Breast epithelium (tissue), 4 donors: ENCODE measurements around the gene GIPC1. TPM values are rescaled to one million over a fixed set of nuclear protein-coding genes. Genes with fewer than 3 reads are reported as not detected.
"Not testable (repeated sequence)": the region's sequence is repeated elsewhere in the genome, so short reads cannot be mapped to it uniquely, and the experiment has no call there.

ENCODE experiments used
- DNase-seq, 2 donors: peaks; one replicate each; pipeline ENCODE4 v3.0.0-alpha.2; 2019; ENCODE audit warnings: low spot score in 2 of 2
- H3K27ac ChIP-seq, 2 donors: fragments of 200-600 bp; sonication (generic) in 1 of 2; one replicate each; pipeline ENCODE4 v1.5.1; 2016 to 2019; ENCODE audit warnings: mild to moderate bottlenecking in 1 of 2
- H3K27me3 ChIP-seq, 2 donors: fragments of 200-600 bp; sonication (generic) in 1 of 2; one replicate each; pipeline versions ENCODE4 v1.5.1 to v1.6.0; 2017 to 2019; ENCODE audit warnings: control low read depth in 1 of 2, mild to moderate bottlenecking in 1 of 2
- H3K36me3 ChIP-seq: fragments of 200-600 bp; one replicate; pipeline ENCODE4 v1.5.1; 2019
- H3K4me1 ChIP-seq, 2 donors: fragments of 200-600 bp; sonication (generic); one replicate each; pipeline ENCODE4 v1.5.1; 2016 to 2019; ENCODE audit warnings: control low read depth in 1 of 2
- H3K4me3 ChIP-seq, 3 donors: fragments of 200-600 bp; sonication (generic); 1 replicate in 2 of 3; 2 replicates in 1 of 3; pipeline ENCODE4 v1.5.1; 2016 to 2019; ENCODE audit warnings: mild to moderate bottlenecking in 3 of 3, moderate library complexity in 2 of 3
- H3K9me3 ChIP-seq, 2 donors: fragments of 200-600 bp; sonication (generic) in 1 of 2; one replicate each; pipeline ENCODE4 v1.5.1; 2016 to 2019; ENCODE audit warnings: control low read depth in 1 of 2
- POLR2A ChIP-seq: fragments of 450-650 bp; IDR thresholded peaks from one replicate; pipeline ENCODE4 v1.6.1; 2016; ENCODE audit warnings: antibody characterized with exemption, mild to moderate bottlenecking, moderate library complexity
- POLR2AphosphoS5 ChIP-seq, 3 donors: sonication (generic); formaldehyde crosslinking; IDR thresholded peaks; one replicate each; pipeline ENCODE4 v1.6.1; 2017; ENCODE audit warnings: antibody characterized with exemption in 3 of 3
- intact Hi-C: fragments of 100-400 bp; cut with DNase I; formaldehyde crosslinking; loops from one replicate; pipeline ENCODE4 v1.15.1; 2023; ENCODE audit warnings: low total_unique reads
- total RNA-seq, 3 donors: library from RNA; depleted of rRNA; stranded (reverse); fragments of >200 nt; gene quantifications; one replicate each; pipeline ENCODE4 v1.1.0, GENCODE V29; 2016
- TF ChIP-seq, protein P1 (sequence below), 3 donors: fragments of 450-650 bp; IDR thresholded peaks; one replicate each; pipeline ENCODE4 v1.5.1; 2016 to 2017; ENCODE audit warnings: antibody characterized with exemption in 3 of 3, mild to moderate bottlenecking in 3 of 3, moderate library complexity in 3 of 3

Gene GIPC1
- total RNA-seq, 3 donors from 2014 or later = 48.8 to 79.0 (median 72.0) TPM

DNA sequence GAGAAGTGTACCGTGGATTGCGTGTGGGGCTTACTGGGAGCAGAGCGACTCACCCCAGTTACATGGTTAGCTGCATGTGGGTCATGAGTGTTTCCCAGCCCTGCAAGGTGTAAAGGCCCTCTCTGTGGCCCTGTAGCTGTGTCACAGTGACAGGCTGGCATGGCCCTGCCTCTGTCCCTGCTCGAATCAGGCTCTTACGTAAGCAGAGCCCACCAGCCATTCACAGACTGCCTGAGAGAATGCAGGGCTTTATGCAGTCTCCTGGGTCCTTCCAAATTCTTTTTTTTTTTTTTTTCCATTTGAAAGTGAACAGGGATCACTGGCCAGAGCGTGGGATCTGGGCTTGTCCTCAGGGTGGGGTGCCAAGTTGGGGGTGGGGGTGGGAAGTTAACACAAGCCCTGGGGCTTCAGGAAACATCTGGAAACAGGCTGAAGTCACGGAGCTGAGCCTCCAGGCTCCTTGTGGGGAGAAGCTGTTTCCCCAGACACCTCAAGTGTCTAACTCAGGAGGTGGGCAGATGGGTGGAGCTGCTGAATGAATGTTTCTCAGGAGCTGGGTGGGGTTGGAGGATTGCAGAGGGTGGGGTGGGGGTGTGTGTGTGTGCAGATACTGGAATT lies 46.9 kb upstream of the GIPC1 start:
- intact Hi-C loops = no loop called here
- no peak overlapping the region for H3K4me3 ChIP-seq
- H3K27me3 ChIP-seq = no peaks in the 10 kb centered on the region
- DNase-seq = no peak
- peaks cover 5 to 9% of the 10 kb centered on the region in 2 donors for H3K4me1 ChIP-seq
- no peaks in the 10 kb centered on the region for H3K36me3 ChIP-seq
- peak overlapping the region in 1 of 2 donors; percentile 19 for H3K27ac ChIP-seq
- TF ChIP-seq, protein P1, sequence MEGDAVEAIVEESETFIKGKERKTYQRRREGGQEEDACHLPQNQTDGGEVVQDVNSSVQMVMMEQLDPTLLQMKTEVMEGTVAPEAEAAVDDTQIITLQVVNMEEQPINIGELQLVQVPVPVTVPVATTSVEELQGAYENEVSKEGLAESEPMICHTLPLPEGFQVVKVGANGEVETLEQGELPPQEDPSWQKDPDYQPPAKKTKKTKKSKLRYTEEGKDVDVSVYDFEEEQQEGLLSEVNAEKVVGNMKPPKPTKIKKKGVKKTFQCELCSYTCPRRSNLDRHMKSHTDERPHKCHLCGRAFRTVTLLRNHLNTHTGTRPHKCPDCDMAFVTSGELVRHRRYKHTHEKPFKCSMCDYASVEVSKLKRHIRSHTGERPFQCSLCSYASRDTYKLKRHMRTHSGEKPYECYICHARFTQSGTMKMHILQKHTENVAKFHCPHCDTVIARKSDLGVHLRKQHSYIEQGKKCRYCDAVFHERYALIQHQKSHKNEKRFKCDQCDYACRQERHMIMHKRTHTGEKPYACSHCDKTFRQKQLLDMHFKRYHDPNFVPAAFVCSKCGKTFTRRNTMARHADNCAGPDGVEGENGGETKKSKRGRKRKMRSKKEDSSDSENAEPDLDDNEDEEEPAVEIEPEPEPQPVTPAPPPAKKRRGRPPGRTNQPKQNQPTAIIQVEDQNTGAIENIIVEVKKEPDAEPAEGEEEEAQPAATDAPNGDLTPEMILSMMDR (IDR thresholded peaks at IDR 0.05) = no peak
- TF ChIP-seq POLR2A (no peak), POLR2AphosphoS5 (IDR thresholded peaks at IDR 0.05) (no peak)
- H3K9me3 ChIP-seq = no peaks in the 10 kb centered on the region

DNA sequence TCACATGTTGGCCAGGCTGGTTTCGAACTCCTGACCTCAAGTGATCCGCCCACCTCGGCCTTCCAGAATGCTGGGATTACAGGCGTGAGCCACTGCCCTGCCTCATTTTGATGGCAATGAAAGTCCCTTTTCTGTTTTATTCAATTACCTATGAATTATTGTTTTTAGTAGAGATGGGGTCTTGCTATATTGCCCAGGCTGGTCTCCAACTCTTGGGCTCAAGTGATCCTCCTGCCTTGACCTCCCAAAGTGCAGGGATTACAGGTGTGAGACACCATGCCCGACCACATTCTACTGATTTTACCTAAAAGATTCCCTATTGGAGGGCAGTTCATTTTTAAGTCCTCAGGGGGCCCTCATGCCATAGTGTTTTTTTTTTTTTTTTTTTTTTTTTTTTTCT lies 46.1 kb upstream of the GIPC1 start:
- H3K36me3 ChIP-seq, H3K27ac ChIP-seq, intact Hi-C loops, H3K27me3 ChIP-seq, H3K9me3 ChIP-seq, H3K4me3 ChIP-seq, DNase-seq, H3K4me1 ChIP-seq: not testable (repeated sequence)

DNA sequence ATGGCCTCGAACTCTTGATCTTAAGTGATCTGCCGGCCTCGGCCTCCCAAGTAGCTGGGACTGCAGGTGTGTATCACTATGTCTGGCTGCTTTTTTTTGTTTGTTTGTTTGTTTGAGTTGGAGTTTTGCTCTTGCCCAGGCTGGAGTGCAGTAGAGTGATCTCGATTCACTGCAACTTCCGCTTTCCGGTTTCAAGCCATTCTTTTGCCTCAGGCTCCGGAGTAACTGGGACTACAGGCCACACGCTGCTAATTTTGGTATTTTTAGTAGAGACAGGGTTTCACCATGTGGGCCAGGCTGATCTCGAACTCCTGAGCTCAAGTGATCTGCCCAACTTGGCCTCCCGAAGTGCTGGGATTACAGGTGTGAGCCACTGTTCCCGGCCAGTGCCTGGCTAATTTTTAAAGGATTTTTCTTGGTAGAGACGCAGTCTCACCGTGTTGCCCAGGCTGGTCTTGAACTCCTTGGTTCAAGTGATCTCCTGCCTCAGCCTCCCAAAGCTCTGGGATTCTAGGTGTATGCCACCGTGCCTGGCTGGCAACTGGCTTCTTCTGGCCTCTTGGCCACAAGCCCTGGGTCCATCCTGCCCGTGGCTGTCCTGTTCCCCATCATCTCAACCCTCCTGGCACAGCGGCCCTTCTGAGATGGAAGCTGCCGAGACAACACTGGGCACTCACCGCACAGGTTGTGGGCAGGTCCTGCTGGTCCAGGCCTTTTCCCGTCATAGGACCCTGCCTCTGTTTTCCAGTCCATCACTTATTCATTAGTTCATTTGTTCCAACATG lies 45.0 kb upstream of the GIPC1 start:
- Histone ChIP-seq H3K27ac (peak overlapping the region in 1 of 2 donors; percentile 10), H3K9me3 (no peaks in the 10 kb centered on the region), H3K36me3 (no peaks in the 10 kb centered on the region), H3K27me3 (no peaks in the 10 kb centered on the region), H3K4me1 (peaks cover 5 to 9% of the 10 kb centered on the region in 2 donors), H3K4me3 (no peak overlapping the region)
- intact Hi-C loops = no loop called here
- no peak for TF ChIP-seq POLR2A
- TF ChIP-seq POLR2AphosphoS5 (IDR thresholded peaks at IDR 0.05) = no peak
- TF ChIP-seq, protein P1 (IDR thresholded peaks at IDR 0.05) = no peak
- no peak for DNase-seq

DNA sequence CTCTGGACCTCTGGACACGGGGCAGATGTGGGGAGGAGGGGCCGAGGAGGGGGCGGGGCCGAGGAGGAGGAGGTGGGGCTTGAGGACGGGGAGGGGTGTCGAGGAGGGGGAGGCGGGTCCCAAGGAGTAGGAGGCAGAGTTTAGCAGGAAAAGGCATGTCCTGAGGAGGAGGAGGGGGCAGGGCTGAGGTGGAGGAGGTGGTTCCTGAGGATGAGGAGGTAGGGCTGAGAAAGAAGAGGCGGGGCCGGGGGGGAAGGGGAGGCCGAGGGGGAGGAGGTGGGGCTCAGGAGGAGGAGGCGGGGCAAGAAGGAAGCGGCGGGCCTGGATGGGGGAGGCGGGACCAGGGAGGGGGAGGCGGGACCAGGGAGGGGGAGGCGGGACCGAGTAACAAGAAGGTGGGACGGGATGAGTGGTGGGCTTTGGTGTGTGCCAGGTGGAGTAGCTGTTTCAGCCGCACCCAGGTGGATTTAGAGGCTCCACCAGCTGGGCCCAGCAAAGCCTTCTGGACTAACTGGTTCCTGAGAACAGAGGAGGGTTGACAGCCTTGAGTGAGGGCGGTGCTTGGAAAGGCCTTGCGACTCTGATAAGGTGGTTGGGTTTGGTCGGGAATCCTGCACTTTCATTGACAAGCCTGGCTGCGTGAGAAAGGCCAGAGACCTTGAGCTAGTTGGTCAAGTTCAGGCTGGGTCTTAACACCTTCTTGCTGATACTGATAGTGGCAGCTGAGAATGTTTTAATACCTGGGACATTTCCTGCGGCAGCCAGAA lies 41.2 kb upstream of the GIPC1 start:
- Histone ChIP-seq H3K27ac (peak overlapping the region; percentile 55 to 68), H3K4me3 (peak overlapping the region in 2 of 3 donors; percentile 27 to 33), H3K4me1 (no peaks in the 10 kb centered on the region), H3K36me3 (no peaks in the 10 kb centered on the region), H3K9me3 (no peaks in the 10 kb centered on the region), H3K27me3 (no peaks in the 10 kb centered on the region)
- intact Hi-C loops = no loop called here
- TF ChIP-seq POLR2A = no peak
- TF ChIP-seq POLR2AphosphoS5 (IDR thresholded peaks at IDR 0.05) = no peak
- TF ChIP-seq, protein P1 (IDR thresholded peaks at IDR 0.05) = no peak
- peak; percentile 66 to 78 for DNase-seq

DNA sequence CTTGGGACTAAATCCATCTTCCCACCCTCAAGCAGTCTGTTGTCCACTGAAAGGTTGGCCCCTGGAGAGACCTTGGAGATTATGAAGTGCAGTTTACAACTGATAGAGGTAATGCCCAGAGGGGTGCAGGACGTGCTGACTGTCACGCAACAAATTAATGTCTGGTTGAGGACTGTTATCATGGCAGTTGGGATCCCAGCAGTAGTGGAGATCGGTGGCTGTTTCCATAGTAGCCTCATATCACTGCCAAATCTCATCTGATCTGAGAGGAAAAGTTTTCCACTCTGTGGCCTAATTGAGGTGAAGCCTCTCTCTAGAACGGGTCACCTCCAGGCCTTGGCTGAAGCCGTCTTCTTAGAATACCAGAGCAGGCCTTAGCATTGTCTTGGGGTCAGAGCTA lies 37.5 kb upstream of the GIPC1 start:
- no peak for DNase-seq
- Histone ChIP-seq H3K9me3 (no peaks in the 10 kb centered on the region), H3K4me3 (no peak overlapping the region), H3K36me3 (no peaks in the 10 kb centered on the region), H3K27ac (peak overlapping the region in 1 of 2 donors; percentile 24), H3K27me3 (no peaks in the 10 kb centered on the region), H3K4me1 (peaks cover 0 to 9% of the 10 kb centered on the region in 2 donors)
- intact Hi-C loops = no loop called here
- no peak for TF ChIP-seq POLR2AphosphoS5 (IDR thresholded peaks at IDR 0.05)
- no peak for TF ChIP-seq POLR2A
- TF ChIP-seq, protein P1 (IDR thresholded peaks at IDR 0.05) = no peak
